ENCODE measurements around the gene FOXC2.

FOXC2 gene

DNA sequence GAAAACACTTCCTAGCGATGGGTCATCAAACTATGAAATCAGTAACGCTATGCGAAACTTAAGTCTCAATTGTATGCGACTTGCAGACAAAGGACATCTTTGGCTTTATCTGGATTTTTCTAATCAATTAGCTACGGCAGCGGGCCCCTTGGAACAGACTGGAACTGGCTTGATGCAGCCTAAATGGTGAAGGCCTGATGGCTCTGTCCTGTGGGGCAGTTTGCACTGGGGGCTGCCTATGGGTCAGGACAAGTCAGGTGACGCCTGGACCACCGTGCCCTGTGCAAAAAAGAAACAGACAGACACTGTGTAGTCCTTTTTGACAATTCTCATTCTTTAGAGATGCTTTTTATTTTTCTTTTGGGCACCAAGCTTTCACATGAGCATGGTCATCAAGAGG, 33.6 kb upstream of the FOXC2 start:
- no peak for DNase-seq (ENCODE audit: low read depth in 2 of 2)

DNA sequence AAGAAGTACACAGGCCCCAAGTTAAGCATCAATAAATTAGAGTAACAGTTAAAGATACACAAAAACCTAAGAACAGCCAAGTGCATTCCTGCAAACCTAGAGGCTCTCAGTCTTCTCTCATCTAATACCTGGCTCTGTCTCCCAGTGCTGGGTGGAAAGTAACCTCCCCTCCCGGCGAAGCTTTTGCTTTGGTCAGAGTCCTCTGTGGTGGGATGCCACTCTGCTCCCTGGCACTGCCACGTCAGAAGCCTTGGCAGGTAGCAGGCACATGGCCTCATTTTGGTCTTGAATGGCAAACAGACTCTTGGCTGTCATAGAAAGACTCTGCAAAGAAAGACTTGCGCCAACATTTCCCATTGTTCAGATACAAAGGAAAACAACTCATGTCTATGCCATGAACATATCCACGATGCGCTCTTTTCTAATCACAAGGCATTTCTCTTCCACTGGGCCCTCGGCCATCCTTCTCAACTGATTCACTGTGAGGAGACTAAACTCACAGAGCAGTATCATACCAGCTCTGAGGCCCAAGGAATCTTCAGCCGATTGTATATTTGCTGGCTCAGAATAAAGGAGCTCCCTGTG, 32.8 kb upstream of the FOXC2 start:
- DNase-seq (ENCODE audit: low read depth in 2 of 2): no peak

DNA sequence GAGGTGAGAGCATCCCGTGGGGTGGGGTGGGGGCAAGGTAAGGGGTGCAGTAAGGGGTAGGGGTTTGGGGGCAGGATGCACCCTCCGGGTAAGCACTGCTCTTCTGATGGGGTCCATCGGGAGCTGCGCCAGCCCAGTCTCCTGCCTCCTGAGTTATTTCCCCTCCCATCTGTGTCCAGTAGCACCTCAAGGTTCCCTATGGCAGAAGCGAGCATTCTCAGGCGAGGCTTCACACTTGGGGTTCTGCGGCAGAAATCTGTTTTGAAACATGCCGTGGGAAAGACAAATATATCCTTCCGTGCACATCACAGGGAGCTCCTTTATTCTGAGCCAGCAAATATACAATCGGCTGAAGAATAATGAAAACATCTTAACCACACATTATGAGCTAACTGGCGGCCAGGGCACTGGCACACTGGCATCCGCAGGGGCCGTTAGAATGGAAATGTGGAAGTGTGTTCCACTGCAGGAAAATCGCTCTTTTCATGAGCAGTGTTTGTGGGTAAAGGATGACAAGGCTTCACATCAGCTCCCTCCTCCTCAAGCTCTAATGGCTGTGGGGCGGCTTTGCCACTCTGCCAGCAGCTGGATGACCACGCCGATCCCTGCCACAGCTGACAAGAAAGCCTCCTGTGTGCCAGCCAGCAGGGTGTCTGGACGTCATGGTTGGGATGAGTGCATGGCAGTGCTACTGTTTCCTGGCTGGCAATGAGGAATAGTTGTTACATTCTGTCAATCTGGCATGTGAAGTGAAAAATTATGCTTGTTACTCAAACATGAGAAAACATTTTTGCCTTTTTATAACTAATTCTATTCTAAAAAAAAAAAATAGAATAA, 31.6 kb upstream of the FOXC2 start:
- DNase-seq (ENCODE audit: low read depth in 2 of 2): no peak

DNA sequence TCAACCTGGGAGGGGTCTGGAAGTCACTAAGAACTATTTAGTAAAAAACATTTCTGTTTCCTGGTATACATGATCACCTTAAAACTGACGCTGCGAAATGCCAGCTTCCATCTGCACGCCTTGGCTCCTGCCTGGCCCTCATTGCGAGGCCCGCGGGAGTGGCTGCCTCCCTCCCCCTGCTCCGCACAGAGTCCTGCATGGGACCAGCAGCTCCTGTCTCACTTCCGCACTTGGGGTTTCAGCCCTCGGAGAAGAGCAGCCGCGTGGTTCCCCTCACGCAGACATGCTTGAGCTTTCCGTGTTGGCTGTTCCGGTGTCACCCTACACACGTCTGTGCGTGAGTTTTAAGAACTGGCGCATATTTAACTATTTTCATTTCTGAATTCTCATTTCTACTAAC, 30.0 kb upstream of the FOXC2 start:
- DNase-seq (ENCODE audit: low read depth in 2 of 2): no peak

DNA sequence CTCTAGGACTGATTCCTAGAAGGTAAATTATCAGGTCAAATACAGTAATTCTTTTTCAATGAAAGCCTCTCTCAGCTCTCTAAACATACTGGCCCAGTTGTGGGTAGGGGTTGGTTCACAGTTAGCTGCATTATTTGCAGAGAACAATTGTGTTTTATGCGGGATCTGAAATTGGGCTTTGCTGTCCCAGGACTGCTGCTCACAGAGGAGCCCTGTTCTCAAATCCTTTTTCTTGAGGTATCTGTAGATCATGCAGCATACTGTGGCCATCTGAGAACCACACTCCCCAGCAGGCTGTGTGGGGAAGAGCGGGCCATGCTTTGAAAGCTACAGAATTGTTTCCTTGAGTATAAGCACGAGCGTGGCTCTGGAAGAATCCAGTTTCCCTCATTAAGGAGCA, 29.1 kb upstream of the FOXC2 start:
- DNase-seq (ENCODE audit: low read depth in 2 of 2): no peak

DNA sequence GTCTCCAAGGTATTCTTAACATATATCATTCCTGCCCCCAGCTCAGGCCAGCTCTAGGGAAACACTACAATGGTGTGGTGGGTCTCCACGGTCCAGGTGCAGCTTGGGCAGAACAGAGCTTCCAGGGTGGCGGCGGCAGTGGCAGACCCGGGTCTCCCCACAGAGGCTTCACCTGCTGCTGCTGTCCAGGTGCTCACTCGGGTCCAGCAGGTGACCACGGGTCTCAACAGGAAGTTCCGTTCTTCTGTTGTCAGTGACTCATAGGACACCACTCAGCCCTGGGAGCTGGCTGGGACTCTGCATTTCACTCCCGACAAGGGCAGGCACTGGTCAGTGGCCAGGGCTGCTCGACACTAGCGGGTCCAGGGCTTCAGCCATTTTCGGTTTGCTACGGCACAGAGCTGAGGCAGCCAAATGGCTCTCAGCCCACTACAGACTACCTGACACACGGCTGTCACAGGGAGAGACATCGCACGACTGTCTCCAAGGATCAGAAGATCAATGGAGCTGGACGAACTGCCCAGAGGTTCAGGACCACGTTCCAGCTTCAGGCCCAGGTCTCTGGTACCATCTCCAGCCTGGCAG, 28.3 kb upstream of the FOXC2 start:
- no peak for DNase-seq (ENCODE audit: low read depth in 2 of 2)

DNA sequence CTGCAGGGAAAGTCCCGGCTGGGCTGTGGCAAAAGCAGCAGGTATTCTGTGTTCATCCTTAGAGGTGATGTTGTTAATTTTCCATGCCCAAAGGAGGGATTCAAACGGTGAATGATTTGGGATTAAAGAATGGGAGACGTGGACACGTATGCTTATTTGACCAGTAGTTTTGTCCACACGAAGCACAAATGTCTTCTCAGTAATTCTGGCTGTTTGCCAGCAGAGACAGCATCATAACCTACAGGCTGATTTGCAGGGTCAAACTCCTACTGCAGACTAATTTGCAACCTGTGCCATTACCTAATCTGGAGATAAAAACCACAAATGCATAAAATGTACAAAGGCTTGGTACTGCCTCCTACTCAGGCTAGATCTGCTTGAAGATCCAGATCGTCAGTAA, 25.7 kb upstream of the FOXC2 start:
- no peak for DNase-seq (ENCODE audit: low read depth in 2 of 2)

DNA sequence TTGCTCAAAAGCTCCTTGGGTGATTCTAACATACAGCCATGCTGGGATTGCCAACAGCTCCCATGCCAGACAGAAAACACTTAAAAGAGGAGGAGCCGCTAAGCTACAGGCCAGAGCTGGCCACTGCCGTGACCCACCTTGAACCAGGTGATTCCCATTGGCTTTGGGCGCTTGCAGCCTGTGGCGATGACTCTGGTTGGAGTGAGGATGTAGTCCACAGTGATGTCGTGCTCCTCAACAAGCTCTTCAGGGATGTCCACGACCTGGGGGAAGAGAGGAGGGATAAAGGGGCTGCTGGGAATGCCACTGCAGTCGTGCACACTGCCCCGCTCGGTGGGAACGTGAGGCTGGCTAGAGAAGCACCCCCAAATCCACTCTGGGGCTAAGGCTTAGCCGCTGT, 25.1 kb upstream of the FOXC2 start:
- DNase-seq (ENCODE audit: low read depth in 2 of 2): no peak

DNA sequence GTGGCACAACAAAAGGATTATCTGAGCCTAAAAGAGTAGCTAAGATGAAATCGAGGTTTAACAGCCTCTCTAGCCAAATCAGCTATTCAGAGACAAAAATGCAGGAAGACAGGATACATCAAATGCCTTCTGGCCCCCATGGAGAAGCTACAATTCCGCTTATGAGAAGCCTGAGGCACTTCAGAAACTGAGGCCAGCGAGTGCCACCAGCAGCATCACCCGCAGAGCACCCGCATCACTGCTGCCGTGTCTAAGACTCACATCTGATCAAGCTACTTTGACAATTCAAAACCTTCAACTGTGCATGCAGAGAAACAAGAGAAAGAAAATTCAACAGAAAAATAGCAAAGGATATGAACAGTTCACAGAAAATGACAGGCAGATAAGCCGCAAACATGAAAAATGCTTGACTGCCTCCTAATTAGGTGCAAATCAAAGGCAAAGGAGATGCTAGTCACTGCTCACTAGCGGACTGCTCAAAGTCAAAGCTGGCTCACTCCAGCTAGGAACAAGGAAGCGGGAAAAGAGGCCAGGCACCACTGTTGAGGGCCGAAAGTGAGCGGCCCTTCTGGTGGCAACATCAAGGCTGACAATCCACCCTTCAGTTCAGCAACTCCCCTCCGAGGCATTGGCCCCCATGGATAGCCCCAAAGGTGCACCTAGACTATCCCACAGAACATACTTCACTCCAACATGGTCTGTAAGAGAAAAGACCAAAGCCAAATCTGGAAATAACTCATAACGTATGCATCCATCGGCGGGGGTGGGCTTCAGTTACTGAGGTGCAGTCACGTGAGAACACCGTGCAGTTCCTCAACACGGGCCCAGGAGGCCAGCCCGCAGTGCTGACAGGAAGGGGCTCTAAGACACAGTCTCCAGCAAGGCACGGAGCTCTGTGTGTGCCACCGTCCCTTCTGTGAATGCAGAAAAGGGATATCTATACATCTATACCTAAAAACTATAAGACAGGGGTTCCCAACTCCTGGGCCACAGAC, 23.6 kb upstream of the FOXC2 start:
- DNase-seq (ENCODE audit: low read depth in 2 of 2): no peak

DNA sequence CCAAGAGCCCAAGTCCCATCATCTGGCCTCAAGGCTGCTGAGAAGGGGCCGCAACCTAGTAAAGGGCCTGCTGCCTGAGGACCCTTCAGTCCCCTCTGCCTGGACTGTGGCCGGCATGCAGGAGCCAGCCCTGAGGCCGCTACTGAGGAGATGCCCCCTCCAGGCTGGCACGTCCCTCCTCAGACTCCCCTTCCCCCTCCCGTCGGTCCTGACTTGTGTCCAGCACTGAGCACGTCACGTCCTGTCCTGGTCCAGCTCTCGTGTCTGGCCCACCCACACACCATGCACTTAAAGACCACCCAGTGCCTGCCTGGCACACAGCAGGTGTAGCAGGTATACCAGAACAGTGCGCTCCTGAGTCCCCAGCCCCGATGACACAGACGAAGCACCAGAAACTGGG, 21.1 kb upstream of the FOXC2 start:
- DNase-seq (ENCODE audit: low read depth in 2 of 2): no peak

DNA sequence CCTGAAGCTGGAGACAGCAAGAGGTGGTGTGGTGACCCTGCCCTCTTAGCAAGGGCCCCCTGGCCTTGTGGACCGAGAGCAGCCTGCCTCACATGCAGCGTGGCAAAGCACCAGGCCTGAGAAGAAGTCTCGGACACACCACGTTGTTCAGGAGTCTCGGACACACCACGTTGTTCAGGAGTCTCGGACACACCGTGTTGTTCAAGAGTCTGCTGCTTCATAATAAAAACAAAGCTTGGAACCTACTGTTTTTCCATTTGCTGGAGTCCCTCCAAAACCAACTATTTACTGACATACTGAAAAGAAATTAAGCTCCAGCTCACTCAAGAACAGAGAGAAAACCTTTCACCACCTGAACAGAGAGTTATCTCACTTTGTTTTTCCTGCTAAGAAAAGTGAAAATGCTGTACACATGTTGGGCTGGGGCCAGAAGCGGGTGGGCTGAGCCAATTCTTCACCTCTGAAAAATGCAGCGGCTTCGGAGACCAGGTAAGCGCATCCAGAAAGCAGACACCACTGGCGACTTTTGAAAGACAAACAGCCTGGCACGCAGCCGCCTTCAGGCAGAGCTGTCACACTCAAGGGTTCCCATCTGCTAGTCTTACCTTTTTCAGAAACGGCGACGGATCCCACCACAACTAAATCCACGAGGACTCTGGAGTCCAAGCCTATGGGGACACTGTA, 20.5 kb upstream of the FOXC2 start:
- DNase-seq (ENCODE audit: low read depth in 2 of 2): no peak

DNA sequence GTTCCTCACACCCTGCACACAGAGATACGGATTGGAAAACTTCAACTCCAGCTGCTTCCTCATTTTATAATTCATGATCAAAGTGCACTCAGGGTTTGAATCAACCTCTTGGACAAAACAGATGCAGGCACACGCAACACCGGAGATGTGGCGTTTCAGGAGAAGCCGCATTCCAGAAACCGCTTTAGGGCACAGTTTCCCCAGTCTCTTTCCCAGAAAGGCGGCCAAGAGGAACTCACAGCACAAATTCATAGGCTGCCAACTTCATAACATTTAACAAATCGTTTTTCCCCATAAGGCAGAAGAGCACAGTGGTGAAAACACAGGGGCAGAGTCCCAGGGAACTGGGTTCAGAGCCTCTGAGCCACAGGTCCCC, 20.0 kb upstream of the FOXC2 start:
- no peak for DNase-seq (ENCODE audit: low read depth in 2 of 2)

DNA sequence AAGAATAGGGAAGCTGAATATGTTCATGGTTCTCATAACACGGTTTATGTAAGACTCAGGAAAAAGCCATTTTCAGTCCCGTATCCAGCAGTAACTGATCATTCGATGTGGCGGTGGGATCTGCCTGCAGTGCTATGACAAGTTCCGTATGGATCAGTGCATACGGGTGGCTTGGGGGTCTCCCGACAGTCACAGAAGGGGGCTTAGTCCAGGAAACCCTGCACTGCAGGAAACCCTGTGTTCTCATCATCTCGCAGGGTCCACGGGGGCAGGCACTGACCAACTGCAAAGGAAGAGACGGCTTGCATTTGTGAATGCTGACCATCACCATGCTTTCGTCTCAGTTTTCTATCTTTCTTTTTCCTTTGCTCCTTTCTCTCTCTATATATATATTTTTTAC, 19.3 kb upstream of the FOXC2 start:
- no peak for DNase-seq (ENCODE audit: low read depth in 2 of 2)

DNA sequence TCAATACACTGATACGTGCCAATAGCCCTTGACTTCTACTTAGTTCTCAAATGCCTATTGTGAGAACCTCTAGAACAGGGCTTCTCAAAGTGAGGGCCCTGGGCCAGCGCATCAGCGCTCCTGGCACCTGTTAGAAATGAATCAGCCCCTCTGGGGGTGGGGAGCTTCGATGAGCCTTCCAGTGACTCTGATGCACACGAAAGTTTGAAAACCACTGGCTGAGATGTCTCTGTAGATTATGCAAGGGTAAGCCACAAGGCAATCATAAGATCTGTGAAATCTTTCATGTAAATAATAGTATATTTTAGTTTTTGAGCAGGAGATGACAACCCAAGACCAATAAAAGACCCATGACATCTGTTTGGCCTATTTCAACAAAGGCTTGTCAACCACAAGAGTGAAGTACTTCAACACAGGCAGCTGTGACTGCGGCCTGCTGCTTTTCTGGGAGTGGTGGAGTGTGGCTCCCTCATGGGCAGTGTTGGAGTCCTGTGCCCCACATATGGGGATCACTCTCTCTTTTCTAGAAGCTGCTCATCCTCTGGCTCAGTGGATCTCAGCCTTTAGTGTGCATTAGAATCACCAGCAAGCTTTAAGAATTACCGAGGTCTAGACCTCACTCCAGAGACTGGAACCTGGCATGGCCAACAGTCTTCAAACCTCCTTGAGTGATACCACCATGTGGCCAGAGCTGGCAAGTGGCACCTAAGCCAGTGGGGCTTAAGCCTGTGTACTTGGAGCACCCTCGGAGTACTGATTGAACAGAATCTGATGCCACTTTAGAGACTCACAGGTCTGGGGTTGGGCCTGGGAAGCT, 17.3 kb upstream of the FOXC2 start:
- no peak for DNase-seq (ENCODE audit: low read depth in 2 of 2)

DNA sequence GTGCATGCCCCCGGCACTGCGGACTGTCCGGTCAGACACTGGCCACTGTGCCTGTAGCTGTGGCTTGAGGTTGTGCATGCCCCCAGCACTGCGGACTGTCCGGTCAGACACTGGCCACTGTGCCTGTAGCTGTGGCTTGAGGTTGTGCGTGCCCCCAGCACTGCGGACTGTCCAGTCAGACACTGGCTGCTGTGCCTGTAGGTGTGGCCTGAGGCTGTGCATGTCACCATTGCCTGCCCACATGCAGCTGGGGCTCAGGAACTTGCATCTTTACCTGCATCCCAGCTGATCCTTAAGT, 16.8 kb upstream of the FOXC2 start:
- no peak for DNase-seq (ENCODE audit: low read depth in 2 of 2)

DNA sequence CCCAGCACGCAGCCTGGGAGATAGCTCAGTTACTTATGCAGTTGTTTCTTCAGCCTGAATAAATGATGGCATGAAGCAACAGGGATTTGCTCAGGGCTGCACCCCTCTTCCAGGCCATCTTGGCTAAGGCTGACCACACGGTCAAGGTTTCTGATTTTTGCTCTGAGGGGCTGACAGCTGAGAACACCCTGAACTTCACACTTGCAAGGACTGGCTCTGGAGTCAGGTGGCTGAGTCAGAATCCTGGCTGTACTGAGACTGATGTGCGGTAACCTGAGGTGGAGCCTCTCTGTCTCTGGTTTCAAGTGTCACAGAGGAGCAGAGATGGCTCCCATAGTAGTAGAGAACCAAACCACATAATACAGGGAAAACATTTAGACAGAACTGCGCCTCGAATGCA, 16.3 kb upstream of the FOXC2 start:
- no peak for DNase-seq (ENCODE audit: low read depth in 2 of 2)

DNA sequence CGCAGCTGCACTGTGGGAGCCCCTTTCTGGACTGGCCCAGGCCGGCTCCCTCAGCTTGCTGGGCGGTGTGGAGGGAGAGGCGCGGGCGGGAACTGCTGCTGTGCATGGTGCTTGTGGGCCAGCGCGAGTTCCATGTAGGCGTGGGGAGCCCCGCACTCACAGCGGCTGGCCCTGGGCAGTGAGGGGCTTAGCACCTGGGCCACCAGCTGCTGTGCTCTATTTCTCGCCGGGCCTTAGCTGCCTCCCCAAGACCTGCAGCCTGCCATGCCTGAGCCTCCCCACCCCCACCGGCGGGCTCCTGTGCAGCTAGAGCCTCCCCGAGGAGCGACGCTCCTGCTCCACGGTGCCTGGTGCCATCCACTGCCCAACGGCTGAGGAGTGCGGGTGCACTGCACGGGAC, 13.3 kb upstream of the FOXC2 start:
- no peak for DNase-seq (ENCODE audit: low read depth in 2 of 2)

DNA sequence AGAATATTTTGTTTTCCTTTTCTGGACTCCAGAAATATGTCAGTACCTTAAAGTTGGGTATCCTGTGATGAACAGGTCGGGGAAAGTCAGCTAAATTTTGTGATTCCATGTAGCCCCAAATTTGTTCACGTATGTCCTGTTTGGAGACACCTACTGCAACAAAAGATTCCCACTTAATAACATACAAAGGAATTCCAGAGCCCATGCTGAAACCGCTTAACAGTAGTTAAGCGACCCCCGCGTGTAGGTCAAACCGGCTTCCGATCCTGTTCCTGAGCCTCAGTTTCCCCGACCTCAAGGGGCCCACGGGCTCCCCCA, 12.1 kb upstream of the FOXC2 start:
- DNase-seq (ENCODE audit: low read depth in 2 of 2): no peak

DNA sequence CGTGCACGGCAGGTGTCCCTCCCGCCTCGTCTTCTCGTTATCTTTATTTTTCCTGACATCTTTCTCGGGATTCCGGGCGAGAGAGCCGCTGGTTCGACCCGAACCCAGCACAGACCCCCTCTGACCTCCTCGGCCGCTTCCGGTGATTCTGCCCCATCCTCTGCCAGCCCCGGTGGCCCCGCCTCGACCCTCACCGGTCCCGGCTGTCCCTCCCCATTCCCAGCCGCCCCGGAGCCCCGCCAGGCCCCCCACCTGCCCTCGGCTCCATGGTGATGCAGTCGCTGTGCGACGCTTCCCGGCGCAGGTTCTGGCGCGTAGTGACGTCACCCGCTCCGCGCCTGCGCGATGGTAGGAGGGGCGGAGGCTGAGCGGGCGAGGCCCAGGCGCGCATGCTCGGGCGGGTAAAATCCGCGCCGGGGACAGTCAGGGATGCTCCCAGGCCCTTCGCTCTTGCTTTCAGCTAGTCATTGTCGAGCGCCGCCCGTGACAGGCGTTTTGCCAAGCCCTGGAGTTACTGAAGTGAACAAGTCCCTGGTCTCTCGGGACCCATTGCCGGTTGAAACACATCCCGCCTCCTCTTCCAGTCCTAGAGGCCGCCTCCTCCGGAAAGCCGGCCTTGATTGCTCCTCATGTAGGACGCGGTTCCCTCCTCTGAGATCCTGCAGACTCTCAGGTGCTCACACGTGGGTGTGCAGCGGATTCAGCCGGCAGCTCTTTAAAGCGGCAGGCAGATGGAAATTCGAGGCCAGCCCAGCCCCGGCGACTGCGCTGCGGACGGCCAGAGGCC, 11.5 kb upstream of the FOXC2 start, which contains the start of gene MTHFSD:
Gene MTHFSD (minus strand): TSS at position 319 of the 787 bp plus-strand sequence. CDS start 51 bp downstream, at position 268.
- peak; percentile 92 to 95 for DNase-seq (ENCODE audit: low read depth in 2 of 2)

DNA sequence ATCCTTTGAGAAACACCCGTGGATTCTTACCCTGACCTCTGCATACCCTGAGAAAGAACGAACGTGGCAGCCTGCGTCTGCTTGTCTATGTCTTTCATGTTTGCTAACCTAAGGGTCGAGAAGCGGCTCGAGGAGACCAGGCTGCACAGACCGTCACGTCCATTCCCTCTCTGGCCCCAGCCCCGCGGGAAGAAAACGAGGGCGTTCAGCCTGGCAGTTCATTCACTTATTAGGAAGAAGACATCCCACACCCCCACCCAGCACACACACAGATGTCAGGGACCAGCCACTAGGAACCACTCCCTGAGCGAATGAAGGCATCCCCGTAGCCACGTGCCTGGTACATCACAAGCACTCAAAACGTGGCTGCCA, 10.9 kb upstream of the FOXC2 start:
- no peak for DNase-seq (ENCODE audit: low read depth in 2 of 2)

Data from stimulated activated CD4-positive, alpha-beta T cell treated with anti-CD3 and anti-CD28 coated beads, Interleukin-1b, Interleukin-23, amount 100 ng/mL, for 1 hour (primary cell).